CMK (cell line): Measurements from ENCODE around the gene SPATA2.
A peak's percentile ranks its signal among the peaks of the same experiment; 100 is the strongest.
"Not testable (repeated sequence)": the region's sequence is repeated elsewhere in the genome, so short reads cannot be mapped to it uniquely, and the experiment has no call there.

ENCODE experiments used
- DNase-seq: peaks from one replicate; pipeline ENCODE4 v3.0.0-alpha.2; 2010; ENCODE audit warnings: low read depth

The SPATA2 gene

GRCh38 chr20:49915380-49916145, at the start of gene SPATA2:
SPATA2 (minus strand) TSS chr20:49915529; CDS start chr20:49908490, 7,039 bp downstream.
- DNase-seq: peak; percentile 89

GRCh38 chr20:49961413-49961812, 46.1 kb upstream of the SPATA2 start:
- no peak for DNase-seq

GRCh38 chr20:49957089-49957938, 42.0 kb upstream of the SPATA2 start:
- DNase-seq: peak; percentile 31

GRCh38 chr20:49956689-49957088, 41.4 kb upstream of the SPATA2 start:
- no peak for DNase-seq

- not testable (repeated sequence) for DNase-seq
Observed at GRCh38 chr20:49955830-49956396, 40.6 kb upstream of the SPATA2 start.

- DNase-seq: no peak
Observed at GRCh38 chr20:49955167-49955566, 39.8 kb upstream of the SPATA2 start.

- DNase-seq: no peak
Observed at GRCh38 chr20:49951151-49951550, 35.8 kb upstream of the SPATA2 start.

- DNase-seq: no peak
Observed at GRCh38 chr20:49948809-49949507, 33.6 kb upstream of the SPATA2 start.

- no peak for DNase-seq
Observed at GRCh38 chr20:49948178-49948577, 32.8 kb upstream of the SPATA2 start.

GRCh38 chr20:49945701-49946477, 30.6 kb upstream of the SPATA2 start:
- DNase-seq: no peak

- DNase-seq: no peak
Observed at GRCh38 chr20:49945306-49945700, 30.0 kb upstream of the SPATA2 start.

GRCh38 chr20:49942942-49943341, 27.6 kb upstream of the SPATA2 start:
- no peak for DNase-seq

GRCh38 chr20:49942303-49942702, 27.0 kb upstream of the SPATA2 start:
- no peak for DNase-seq

- no peak for DNase-seq
Observed at GRCh38 chr20:49941456-49941855, 26.1 kb upstream of the SPATA2 start.

- DNase-seq: no peak
Observed at GRCh38 chr20:49938173-49939163, 23.1 kb upstream of the SPATA2 start.

GRCh38 chr20:49937027-49937929, 21.9 kb upstream of the SPATA2 start:
- DNase-seq: no peak

- DNase-seq: peak; percentile 73
Observed at GRCh38 chr20:49936153-49937026, 21.1 kb upstream of the SPATA2 start, which contains the start of gene RNF114. RNF114 (plus strand) TSS chr20:49936397; CDS start chr20:49936413, 16 bp downstream.

- DNase-seq: no peak
Observed at GRCh38 chr20:49935746-49936152, 20.4 kb upstream of the SPATA2 start.
